NCI-H2171 treated with DMSO at 0.1 percent for 48 hours (cell line): ENCODE results near the gene SLC39A9.
"Not testable (repeated sequence)": the region's sequence is repeated elsewhere in the genome, so short reads cannot be mapped to it uniquely, and the experiment has no call there.

Source experiments
- DNase-seq: peaks from one replicate; lab custom pipeline; 2025; lab: John Stamatoyannopoulos, UW

The SLC39A9 gene

GRCh38 chr14:69475194-69475818, 76.8 kb downstream of the SLC39A9 start:
- peak; percentile 66 for DNase-seq

GRCh38 chr14:69476824-69477450, 78.4 kb downstream of the SLC39A9 start:
- DNase-seq, result peak; percentile 27

- DNase-seq, result not testable (repeated sequence)
Measured at GRCh38 chr14:69478055-69478454, 79.6 kb downstream of the SLC39A9 start.

- no peak for DNase-seq
Measured at GRCh38 chr14:69479696-69480095, 81.2 kb downstream of the SLC39A9 start.

DNA sequence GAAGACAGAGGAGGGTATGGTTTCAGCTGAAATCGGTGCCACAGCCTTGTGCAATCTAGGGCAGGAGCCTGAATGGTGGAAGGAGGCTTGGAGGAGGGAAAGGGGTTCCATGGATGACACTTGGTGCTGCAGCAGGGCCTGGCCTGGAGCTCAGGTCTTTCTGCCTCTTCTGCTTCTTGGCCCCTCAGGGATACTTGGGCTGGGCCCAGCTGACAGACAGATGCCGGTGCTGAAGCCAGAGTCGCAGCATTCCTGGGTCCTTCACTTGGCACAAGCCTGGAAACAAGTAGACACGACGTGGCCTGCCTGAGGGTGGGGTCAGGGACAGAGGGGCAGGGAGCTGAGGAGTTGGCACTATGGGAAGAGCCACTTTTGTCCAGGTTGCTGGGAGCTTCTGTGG, 81.6 kb downstream of the SLC39A9 start:
- no peak for DNase-seq

GRCh38 chr14:69481815-69482568, 83.5 kb downstream of the SLC39A9 start:
- peak; percentile 16 for DNase-seq

DNA sequence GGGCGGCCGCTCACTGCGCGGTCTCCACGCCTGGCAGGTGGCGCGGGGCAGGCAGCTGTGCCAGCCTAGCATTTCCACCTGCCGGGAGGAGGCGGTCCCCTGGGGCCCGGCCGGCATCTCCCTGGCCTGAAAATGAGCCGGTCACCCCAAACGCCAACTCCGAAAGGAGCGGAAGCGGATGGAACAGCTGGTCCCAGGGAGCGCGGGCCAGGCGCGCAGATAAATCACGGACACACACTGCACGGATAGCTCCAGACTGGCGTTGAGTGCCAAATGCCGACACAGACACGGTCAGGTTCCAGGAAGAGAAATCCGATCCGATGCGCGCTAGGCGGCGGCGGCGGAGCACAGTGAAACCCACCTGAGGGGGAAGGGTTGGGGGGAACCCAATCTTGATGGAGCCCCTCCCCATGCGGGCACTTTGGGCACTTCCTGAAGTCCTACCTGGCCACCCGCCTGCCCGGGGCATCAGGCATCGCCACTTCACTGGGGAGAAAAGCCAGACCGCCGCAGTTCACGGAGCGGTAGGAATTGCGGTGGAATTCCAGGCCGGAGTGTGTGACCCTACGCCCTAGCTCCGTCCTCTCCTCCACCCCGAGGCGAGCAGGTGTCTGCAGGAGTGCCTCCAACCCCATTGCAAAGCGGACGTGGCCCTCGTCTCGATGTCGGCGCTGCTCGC, 85.4 kb downstream of the SLC39A9 start:
- DNase-seq, result peak; percentile 74

DNA sequence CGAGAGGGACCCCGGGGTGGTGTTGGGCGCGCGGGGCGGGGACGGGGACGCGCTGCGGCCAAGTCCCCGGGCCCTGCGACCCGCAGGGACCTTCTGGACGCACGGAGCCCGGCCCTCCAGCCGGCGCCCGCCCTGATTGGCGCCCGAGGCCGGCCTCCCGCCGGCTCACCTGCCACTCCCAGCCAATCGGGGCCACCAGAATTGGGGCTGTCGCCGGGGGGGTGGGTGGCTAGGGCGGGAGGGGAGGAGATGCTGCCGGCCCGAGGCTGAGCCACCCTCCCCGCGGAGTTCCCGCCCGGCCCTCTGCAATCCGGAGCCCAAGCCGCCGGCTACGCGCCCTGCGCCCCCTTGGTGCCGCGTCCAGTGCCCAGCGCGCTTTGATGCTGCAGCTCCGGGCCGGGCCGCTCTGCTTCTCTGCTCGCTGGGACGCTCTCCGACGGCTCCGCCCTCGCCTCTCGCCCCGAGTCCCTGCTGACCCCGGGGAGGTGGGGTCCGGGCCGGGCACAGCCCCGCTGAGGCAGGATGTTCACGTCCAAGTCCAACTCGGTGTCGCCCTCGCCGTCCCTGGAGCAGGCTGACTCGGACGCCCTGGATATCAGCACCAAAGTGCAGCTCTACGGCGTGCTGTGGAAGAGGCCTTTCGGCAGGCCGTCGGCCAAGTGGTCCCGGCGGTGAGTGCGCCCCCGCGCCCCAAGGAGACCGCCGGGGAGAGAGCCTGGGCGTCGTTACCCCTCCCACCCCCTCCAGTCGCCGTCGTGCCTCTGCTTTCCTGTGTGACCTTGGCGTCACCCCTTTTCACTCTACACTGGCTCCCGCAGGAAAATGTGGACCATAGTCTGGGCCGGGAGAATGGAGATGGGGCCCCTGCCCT, 86.2 kb downstream of the SLC39A9 start, which contains the start of gene PLEKHD1:
Gene PLEKHD1 (plus strand): TSS at position 285 of the 871 bp plus-strand sequence. CDS start 238 bp downstream, at position 523.
- no peak for DNase-seq

GRCh38 chr14:69485315-69485660, 86.8 kb downstream of the SLC39A9 start:
- DNase-seq, result no peak

- no peak for DNase-seq
Measured at GRCh38 chr14:69485701-69486100, 87.2 kb downstream of the SLC39A9 start.

GRCh38 chr14:69487226-69487625, 88.7 kb downstream of the SLC39A9 start:
- no peak for DNase-seq

- no peak for DNase-seq
Measured at GRCh38 chr14:69487771-69488170, 89.3 kb downstream of the SLC39A9 start.

- no peak for DNase-seq
Measured at GRCh38 chr14:69489495-69489894, 91.0 kb downstream of the SLC39A9 start.

DNA sequence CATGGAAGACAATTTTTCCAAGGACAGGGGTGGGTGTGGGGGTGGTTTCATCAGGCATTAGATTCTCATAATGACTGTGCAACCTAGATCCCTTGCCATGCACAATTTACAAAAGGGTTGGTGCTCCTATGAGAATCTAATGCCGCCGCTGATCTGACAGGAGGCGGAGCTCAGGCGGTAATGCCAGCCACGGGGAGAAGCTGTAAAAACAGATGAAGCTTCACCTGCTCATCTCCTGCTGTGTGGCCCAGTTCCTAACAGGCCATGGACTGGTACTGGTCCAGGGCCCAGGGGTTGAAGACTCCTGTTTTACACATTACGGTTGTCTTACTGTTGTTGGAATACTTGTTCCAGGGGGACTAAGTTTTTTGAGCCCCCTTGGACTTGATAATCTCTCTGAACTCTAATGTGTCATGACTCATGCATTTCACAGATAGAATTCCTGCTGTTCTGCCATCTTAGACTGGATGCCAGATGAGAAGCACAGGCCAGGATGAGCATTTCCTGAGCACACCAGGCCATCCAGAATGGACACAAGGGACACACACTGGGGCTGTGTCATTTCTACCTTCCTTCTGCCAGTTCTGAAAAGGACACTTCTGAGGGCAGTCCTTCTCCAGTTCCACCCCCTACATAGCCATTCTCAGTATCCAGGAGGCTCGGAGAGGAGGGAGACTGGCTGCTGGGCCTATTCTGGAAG, 91.9 kb downstream of the SLC39A9 start:
- DNase-seq, result no peak

DNA sequence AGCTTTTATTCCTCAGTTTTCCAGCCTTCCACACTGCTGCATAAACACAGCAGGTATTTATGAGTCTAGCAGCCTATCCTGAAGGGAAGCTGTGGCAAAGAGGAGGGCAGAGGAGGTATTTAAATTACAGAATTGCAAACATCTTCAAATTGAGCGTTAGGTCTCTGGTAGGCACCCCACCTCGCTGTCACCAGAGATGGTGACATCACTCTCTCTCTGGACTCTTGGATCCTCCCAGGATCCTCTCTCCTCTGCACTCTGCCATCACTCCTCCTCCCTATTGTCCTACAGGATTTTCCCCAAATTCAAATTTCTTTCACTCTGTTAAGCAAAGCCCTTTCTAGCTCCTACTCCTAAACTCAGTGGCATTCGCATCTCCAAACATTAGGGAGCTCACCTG, 92.7 kb downstream of the SLC39A9 start:
- DNase-seq, result no peak

DNA sequence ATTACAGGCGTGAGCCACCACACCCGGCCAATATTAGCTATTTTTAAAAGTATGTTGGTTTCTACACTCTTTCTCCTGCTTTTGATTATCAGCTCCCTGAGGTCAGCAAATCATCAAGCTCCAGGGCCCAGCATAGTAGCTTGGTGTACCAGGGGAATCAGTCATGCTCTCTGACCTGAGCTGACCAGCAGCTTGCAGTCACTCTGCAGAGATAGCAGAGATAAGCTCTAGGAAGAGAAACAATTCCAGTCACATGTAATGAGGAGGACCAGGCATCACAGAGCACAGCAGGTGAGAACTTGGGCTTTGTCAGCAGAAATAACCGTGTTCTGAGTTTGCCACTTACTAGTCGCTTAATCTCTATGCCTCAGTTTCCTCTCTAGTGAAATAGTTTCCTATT, 94.5 kb downstream of the SLC39A9 start:
- no peak for DNase-seq

- DNase-seq, result no peak
Measured at GRCh38 chr14:69493791-69494190, 95.3 kb downstream of the SLC39A9 start.

DNA sequence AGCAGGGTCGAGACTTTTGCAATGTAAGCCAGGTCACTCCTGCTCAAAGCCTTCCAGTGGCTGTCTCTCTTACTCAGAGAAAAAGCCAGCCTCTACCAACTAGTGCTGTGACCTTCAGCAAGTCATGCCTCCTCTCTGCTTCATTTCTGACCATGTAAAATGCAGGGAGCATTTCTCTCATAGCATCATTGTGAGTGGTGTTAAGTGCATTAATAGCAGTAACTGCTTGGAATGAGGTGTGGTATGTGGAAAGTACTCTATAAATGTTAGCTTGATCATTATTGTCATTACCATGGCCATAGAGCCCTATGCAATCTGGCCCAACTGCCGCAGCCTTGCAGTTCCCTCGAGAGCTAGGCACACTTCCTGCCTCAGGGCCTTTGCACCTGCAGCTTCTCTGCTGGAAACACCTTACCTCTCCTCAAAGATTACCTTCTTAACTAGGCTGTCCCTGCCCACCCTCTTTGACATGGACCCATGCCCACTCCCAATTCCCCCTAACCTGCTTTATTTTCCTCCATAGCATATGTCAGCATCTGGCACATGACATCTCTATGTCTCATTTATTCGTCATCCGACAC, 96.9 kb downstream of the SLC39A9 start:
- DNase-seq, result peak; percentile 64

DNA sequence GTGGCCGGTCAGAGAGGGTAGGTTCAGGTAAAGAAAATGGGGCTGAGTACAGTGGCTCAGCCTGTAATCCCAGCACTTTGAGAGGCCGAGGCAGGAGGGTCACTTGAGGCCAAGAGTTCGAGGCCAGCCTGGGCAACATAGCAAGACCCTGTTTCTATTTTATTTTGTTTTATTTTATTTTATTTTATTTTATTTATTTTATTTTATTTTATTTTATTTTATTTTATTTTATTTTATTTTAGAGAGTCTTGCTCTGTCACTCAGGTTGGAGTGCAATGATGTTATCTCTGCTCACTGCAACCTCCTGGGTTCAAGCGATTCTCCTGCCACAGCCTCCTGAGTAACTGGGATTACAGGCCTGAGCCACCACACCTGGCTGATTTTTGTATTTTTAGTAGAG, 99.4 kb downstream of the SLC39A9 start:
- DNase-seq, result not testable (repeated sequence)

- DNase-seq, result not testable (repeated sequence)
Measured at GRCh38 chr14:69498286-69498685, 99.8 kb downstream of the SLC39A9 start.

DNA sequence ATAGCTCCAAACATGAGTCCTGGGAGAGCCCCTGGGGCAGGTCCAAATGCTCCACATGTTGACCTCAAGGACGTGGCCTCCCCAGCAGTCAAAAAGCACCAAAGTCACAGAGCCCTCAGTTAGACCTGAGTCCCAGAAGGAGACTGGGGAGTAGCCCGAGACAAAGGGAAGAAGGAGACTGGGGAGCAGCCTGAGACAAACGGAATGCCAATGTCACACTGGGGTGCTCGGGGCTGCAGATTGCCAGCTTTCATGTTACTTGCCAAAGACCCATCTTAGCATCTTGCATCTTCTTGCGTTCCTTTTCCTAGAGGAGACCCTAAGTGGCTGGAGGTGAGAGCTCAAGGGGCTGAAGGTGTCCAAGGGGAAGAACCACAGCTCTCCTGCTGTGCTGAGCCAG, 100.9 kb downstream of the SLC39A9 start:
- DNase-seq, result no peak
